ENCODE measurements around the gene FIG4. TPM values are rescaled to one million over a fixed set of nuclear protein-coding genes. Genes with fewer than 3 reads are reported as not detected.

The FIG4 gene
- total and polyA plus RNA-seq, 12 donors = 9.2 to 25.4 (median 17.8) TPM

- Histone ChIP-seq H3K27ac (peak overlapping the region in 2 of 5 donors; percentile 18 to 73), H3K4me1 (replicated peaks in 1 of 2) (peaks cover 0 to 14% of the 10 kb centered on the region in 2 donors), H3K9me3 (replicated peaks in 1 of 3) (no peaks in the 10 kb centered on the region), H3K4me3 (no peak overlapping the region), H3K36me3 (replicated peaks in 1 of 2) (no peaks in the 10 kb centered on the region), H3K27me3 (no peaks in the 10 kb centered on the region)
- no peak for TF ChIP-seq CTCF (IDR thresholded peaks at IDR 0.05)
- no peak for TF ChIP-seq POLR2A (IDR thresholded peaks at IDR 0.05)
- no peak for DNase-seq
- intact Hi-C loops (cut with DNase I) = no loop called here
- WGBS, 4 donors = 91 to 100% (median 94%) methylated on average over 1 of the region's 1 CpG
These were observed 101.9 kb downstream of the FIG4 start for GRCh38 chr6:109793021-109793420.

GRCh38 chr6:109793792-109794191 lies 102.7 kb downstream of the FIG4 start:
- peak overlapping the region in 3 of 5 donors; percentile 2 to 73 (median 59) for H3K27ac ChIP-seq
- peaks cover 0 to 14% of the 10 kb centered on the region in 2 donors for H3K4me1 ChIP-seq (replicated peaks in 1 of 2)
- TF ChIP-seq POLR2A (IDR thresholded peaks at IDR 0.05) (no peak), CTCF (IDR thresholded peaks at IDR 0.05) (no peak)
- no peaks in the 10 kb centered on the region for H3K27me3 ChIP-seq
- H3K4me3 ChIP-seq = no peak overlapping the region
- 19 to 27% (median 22%) methylated on average over 1 of the region's 1 CpG for WGBS, 4 donors
- no peaks in the 10 kb centered on the region for H3K9me3 ChIP-seq (replicated peaks in 1 of 3)
- peak; percentile 51 to 80 (median 68) for DNase-seq
- intact Hi-C loops (cut with DNase I) = no loop called here
- no peaks in the 10 kb centered on the region for H3K36me3 ChIP-seq (replicated peaks in 1 of 2)

GRCh38 chr6:109794201-109794923 lies 103.3 kb downstream of the FIG4 start:
- no peaks in the 10 kb centered on the region for H3K27me3 ChIP-seq
- no peaks in the 10 kb centered on the region for H3K9me3 ChIP-seq (replicated peaks in 1 of 3)
- WGBS, 4 donors = 75 to 85% (median 85%) methylated on average over 6 of the region's 6 CpGs
- intact Hi-C loops (cut with DNase I) = no loop called here
- H3K27ac ChIP-seq = peak overlapping the region in 3 of 5 donors; percentile 2 to 73 (median 59)
- no peaks in the 10 kb centered on the region for H3K36me3 ChIP-seq (replicated peaks in 1 of 2)
- TF ChIP-seq CTCF (IDR thresholded peaks at IDR 0.05) (no peak), POLR2A (IDR thresholded peaks at IDR 0.05) (no peak)
- DNase-seq = peak in 2 of 7 donors; percentile 8 to 10
- H3K4me3 ChIP-seq = no peak overlapping the region
- H3K4me1 ChIP-seq (replicated peaks in 1 of 2) = peaks cover 0 to 14% of the 10 kb centered on the region in 2 donors

GRCh38 chr6:109795994-109796555 lies 105.0 kb downstream of the FIG4 start:
- no peaks in the 10 kb centered on the region for H3K27me3 ChIP-seq
- peaks cover 0 to 14% of the 10 kb centered on the region in 2 donors for H3K4me1 ChIP-seq (replicated peaks in 1 of 2)
- H3K4me3 ChIP-seq = no peak overlapping the region
- intact Hi-C loops (cut with DNase I) = no loop called here
- no peaks in the 10 kb centered on the region for H3K9me3 ChIP-seq (replicated peaks in 1 of 3)
- WGBS, 4 donors = 73 to 87% (median 78%) methylated on average over 3 to 4 of the region's 4 CpGs
- DNase-seq = no peak
- H3K36me3 ChIP-seq (replicated peaks in 1 of 2) = no peaks in the 10 kb centered on the region
- no peak overlapping the region for H3K27ac ChIP-seq
- TF ChIP-seq CTCF (IDR thresholded peaks at IDR 0.05) (no peak), POLR2A (IDR thresholded peaks at IDR 0.05) (no peak)
